Neural cell (in vitro differentiated cells): ENCODE data around the gene RALGAPB. TPM values are rescaled to one million over a fixed set of nuclear protein-coding genes. Genes with fewer than 3 reads are reported as not detected.

Experiments used
- H2AFZ ChIP-seq: fragments of 200-600, 300-800 bp; sonication (generic), shearing (Covaris generic); 2 replicates; pipeline ENCODE4 v1.6.0; 2014; ENCODE audit warnings: low read depth, mild to moderate bottlenecking, antibody characterized with exemption, low read length, moderate library complexity
- H3F3A ChIP-seq: fragments of 200-600 bp; shearing (Covaris generic); 2 replicates; pipeline ENCODE4 v1.6.1; 2016; ENCODE audit warnings: mild to moderate bottlenecking, moderate library complexity, mixed read lengths, antibody characterized with exemption, low read length; ENCODE audit not compliant: insufficient read depth, poor library complexity, severe bottlenecking
- H3K27ac ChIP-seq: fragments of 200-600, 300-800 bp; sonication (generic), shearing (Covaris generic); 2 replicates; pipeline ENCODE4 v1.5.1; 2014; ENCODE audit warnings: mild to moderate bottlenecking, low read length, moderate library complexity
- H3K27me3 ChIP-seq: fragments of 300-800, 200-600 bp; sonication (generic), shearing (Covaris generic); 2 replicates; pipeline ENCODE4 v1.6.0; 2014; ENCODE audit warnings: mild to moderate bottlenecking, low read depth, low read length, moderate library complexity; ENCODE audit not compliant: insufficient read depth
- H3K36me3 ChIP-seq: fragments of 300-800, 200-600 bp; sonication (generic), shearing (Covaris generic); 2 replicates; pipeline ENCODE4 v1.5.1; 2014; ENCODE audit warnings: mild to moderate bottlenecking, antibody characterized with exemption, low read length, moderate library complexity; ENCODE audit not compliant: insufficient read depth
- H3K4me2 ChIP-seq: fragments of 300-800, 200-600 bp; sonication (generic), shearing (Covaris generic); 2 replicates; pipeline ENCODE4 v1.6.0; 2014; ENCODE audit warnings: mild to moderate bottlenecking, low read length
- H3K4me3 ChIP-seq: fragments of 300-800, 200-600 bp; sonication (generic), shearing (Covaris generic); 2 replicates; pipeline ENCODE4 v1.5.1; 2014; ENCODE audit warnings: mild to moderate bottlenecking, low read length, moderate library complexity
- H3K79me2 ChIP-seq: fragments of 200-600 bp; shearing (Covaris generic); replicated peaks from 2 replicates; pipeline ENCODE4 v1.6.0; 2014; ENCODE audit warnings: mild to moderate bottlenecking, low read length, moderate library complexity; ENCODE audit not compliant: insufficient read depth
- H3K9ac ChIP-seq: fragments of 300-800, 200-600 bp; sonication (generic), shearing (Covaris generic); 2 replicates; pipeline ENCODE4 v1.6.1; 2016; ENCODE audit warnings: mild to moderate bottlenecking, low read length, mixed read lengths
- H3K9me2 ChIP-seq: fragments of 200-600 bp; shearing (Covaris generic); 2 replicates; pipeline ENCODE4 v1.6.1; 2016; ENCODE audit warnings: mild to moderate bottlenecking, low read length, mixed read lengths; ENCODE audit not compliant: insufficient read depth
- H3K9me3 ChIP-seq: fragments of 200-600, 300-800 bp; sonication (generic), shearing (Covaris generic); 2 replicates; pipeline ENCODE4 v1.6.1; 2016; ENCODE audit warnings: mild to moderate bottlenecking, mixed run types, low read length, moderate library complexity, mixed read lengths
- H4K20me1 ChIP-seq: fragments of 200-600 bp; shearing (Covaris generic); 2 replicates; pipeline ENCODE4 v1.6.1; 2016; ENCODE audit warnings: mild to moderate bottlenecking, mixed run types; ENCODE audit not compliant: insufficient read depth
- CTCF ChIP-seq: fragments of 450-650 bp; IDR thresholded peaks from 2 replicates; pipeline ENCODE4 v1.5.1; 2014; ENCODE audit warnings: antibody characterized with exemption, mild to moderate bottlenecking, moderate library complexity; ENCODE audit not compliant: poor library complexity, severe bottlenecking
- EP300 ChIP-seq: fragments of 450-650 bp; conservative IDR thresholded peaks from 2 replicates; pipeline ENCODE4 v1.6.1; 2014; ENCODE audit warnings: antibody characterized with exemption, mild to moderate bottlenecking, moderate library complexity; ENCODE audit not compliant: poor library complexity, severe bottlenecking
- EZH2 ChIP-seq: fragments of 200-600, 300-800 bp; shearing (Covaris generic), sonication (generic); IDR thresholded peaks from 2 replicates; pipeline ENCODE4 v1.6.1; 2014; ENCODE audit warnings: antibody characterized with exemption, low read length, borderline replicate concordance, mild to moderate bottlenecking; ENCODE audit not compliant: insufficient read depth, poor library complexity, severe bottlenecking
- MXI1 ChIP-seq: fragments of 450-650 bp; conservative IDR thresholded peaks from 2 replicates; pipeline ENCODE4 v1.6.1; 2014; ENCODE audit warnings: antibody characterized with exemption, mild to moderate bottlenecking; ENCODE audit not compliant: poor library complexity, severe bottlenecking
- POLR2AphosphoS5 ChIP-seq: IDR thresholded peaks from 2 replicates; pipeline ENCODE4 v1.6.1; 2012
- RAD21 ChIP-seq: fragments of 450-650 bp; conservative IDR thresholded peaks from 2 replicates; pipeline ENCODE4 v1.6.1; 2014; ENCODE audit warnings: antibody characterized with exemption, mild to moderate bottlenecking, moderate library complexity
- SMC3 ChIP-seq: fragments of 450-650 bp; conservative IDR thresholded peaks from 2 replicates; pipeline ENCODE4 v1.6.1; 2014; ENCODE audit warnings: antibody characterized with exemption, mild to moderate bottlenecking, moderate library complexity; ENCODE audit not compliant: poor library complexity
- TAF1 ChIP-seq: IDR thresholded peaks from 2 replicates; pipeline ENCODE4 v1.6.1; 2012; ENCODE audit warnings: low read depth
- polyA plus RNA-seq: library from polyadenylated mRNA; depleted of rRNA; stranded (reverse); fragments of >200 nt; gene quantifications from 2 replicates; pipeline ENCODE4 v1.2.3, GENCODE V29; 2014
- TF ChIP-seq, protein P1 (sequence below): IDR thresholded peaks from 2 replicates; pipeline ENCODE4 v1.6.1; 2012; ENCODE audit warnings: borderline replicate concordance

RALGAPB gene
- polyA plus RNA-seq, 1 donor from 2014 or later = 30.0 TPM

- Histone ChIP-seq H3F3A (no peaks in the 10 kb centered on the region), H4K20me1 (no peaks in the 10 kb centered on the region), H3K4me2 (no peak overlapping the region), H3K4me3 (no peak overlapping the region), H3K9ac (no peak overlapping the region), H2AFZ (no peak overlapping the region), H3K36me3 (no peaks in the 10 kb centered on the region), H3K9me3 (no peaks in the 10 kb centered on the region), H3K27me3 (no peaks in the 10 kb centered on the region), H3K79me2 (peaks cover 65% of the 10 kb centered on the region), H3K27ac (no peak overlapping the region), H3K9me2 (no peaks in the 10 kb centered on the region)
- TF ChIP-seq MXI1 = no peak
- no peak for TF ChIP-seq EZH2
- no peak for TF ChIP-seq RAD21
- TF ChIP-seq, protein P1, sequence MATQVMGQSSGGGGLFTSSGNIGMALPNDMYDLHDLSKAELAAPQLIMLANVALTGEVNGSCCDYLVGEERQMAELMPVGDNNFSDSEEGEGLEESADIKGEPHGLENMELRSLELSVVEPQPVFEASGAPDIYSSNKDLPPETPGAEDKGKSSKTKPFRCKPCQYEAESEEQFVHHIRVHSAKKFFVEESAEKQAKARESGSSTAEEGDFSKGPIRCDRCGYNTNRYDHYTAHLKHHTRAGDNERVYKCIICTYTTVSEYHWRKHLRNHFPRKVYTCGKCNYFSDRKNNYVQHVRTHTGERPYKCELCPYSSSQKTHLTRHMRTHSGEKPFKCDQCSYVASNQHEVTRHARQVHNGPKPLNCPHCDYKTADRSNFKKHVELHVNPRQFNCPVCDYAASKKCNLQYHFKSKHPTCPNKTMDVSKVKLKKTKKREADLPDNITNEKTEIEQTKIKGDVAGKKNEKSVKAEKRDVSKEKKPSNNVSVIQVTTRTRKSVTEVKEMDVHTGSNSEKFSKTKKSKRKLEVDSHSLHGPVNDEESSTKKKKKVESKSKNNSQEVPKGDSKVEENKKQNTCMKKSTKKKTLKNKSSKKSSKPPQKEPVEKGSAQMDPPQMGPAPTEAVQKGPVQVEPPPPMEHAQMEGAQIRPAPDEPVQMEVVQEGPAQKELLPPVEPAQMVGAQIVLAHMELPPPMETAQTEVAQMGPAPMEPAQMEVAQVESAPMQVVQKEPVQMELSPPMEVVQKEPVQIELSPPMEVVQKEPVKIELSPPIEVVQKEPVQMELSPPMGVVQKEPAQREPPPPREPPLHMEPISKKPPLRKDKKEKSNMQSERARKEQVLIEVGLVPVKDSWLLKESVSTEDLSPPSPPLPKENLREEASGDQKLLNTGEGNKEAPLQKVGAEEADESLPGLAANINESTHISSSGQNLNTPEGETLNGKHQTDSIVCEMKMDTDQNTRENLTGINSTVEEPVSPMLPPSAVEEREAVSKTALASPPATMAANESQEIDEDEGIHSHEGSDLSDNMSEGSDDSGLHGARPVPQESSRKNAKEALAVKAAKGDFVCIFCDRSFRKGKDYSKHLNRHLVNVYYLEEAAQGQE = no peak
- no peak for TF ChIP-seq CTCF
- TF ChIP-seq SMC3 = no peak
- no peak for TF ChIP-seq TAF1
These were observed 5.1 kb downstream of the RALGAPB start for GRCh38 chr20:38477747-38478146.

- Histone ChIP-seq H2AFZ (no peak overlapping the region), H3K4me3 (no peak overlapping the region), H4K20me1 (no peaks in the 10 kb centered on the region), H3K27ac (no peak overlapping the region), H3K9ac (no peak overlapping the region), H3K4me2 (no peak overlapping the region), H3K79me2 (peaks cover 47% of the 10 kb centered on the region), H3F3A (no peaks in the 10 kb centered on the region), H3K9me2 (no peaks in the 10 kb centered on the region), H3K36me3 (no peaks in the 10 kb centered on the region), H3K9me3 (no peaks in the 10 kb centered on the region), H3K27me3 (no peaks in the 10 kb centered on the region)
- no peak for TF ChIP-seq POLR2AphosphoS5
- TF ChIP-seq SMC3 = no peak
- no peak for TF ChIP-seq TAF1
- no peak for TF ChIP-seq RAD21
- no peak for TF ChIP-seq EZH2
- TF ChIP-seq CTCF = no peak
- TF ChIP-seq EP300 = no peak
- TF ChIP-seq MXI1 = no peak
- TF ChIP-seq, protein P1 = no peak
These were observed 7.0 kb downstream of the RALGAPB start for GRCh38 chr20:38479596-38479995.
